HepG2 (cell line): Measurements from ENCODE around the gene CISD1. TPM values are rescaled to one million over a fixed set of nuclear protein-coding genes. Genes with fewer than 3 reads are reported as not detected.

Experiments used
- ATAC-seq: fragments of 200-7000 bp; cut with Tn5 transposase; 3 replicates; pipeline ENCODE4 v1.9.1; 2020; ENCODE audit warnings: mild to moderate bottlenecking, moderate library complexity
- BruUV-seq: library from RNA; stranded (reverse); fragments of 400-500 nt; replicated peaks from 2 replicates; lab custom pipeline; 2021; lab: Mats Ljungman, UMichigan
- CTCF ChIA-PET: fragments of 300-600 bp; formaldehyde crosslinking; extraction: SDS; loops from one replicate; lab custom pipeline; 2021; ENCODE audit warnings: low total read pairs, inconsistent platforms, low intra/inter-chr PET ratio; lab: Yijun Ruan, JAX
- POLR2A ChIA-PET: fragments of 350-600 bp; sonication (Branson Sonifier 250); formaldehyde crosslinking; loops from one replicate; lab custom pipeline; 2020; ENCODE audit warnings: antibody characterized with exemption, inconsistent platforms; lab: Yijun Ruan, JAX
- DNase-seq: peaks from one replicate; pipeline ENCODE4 v3.0.0-alpha.2; 2015; ENCODE audit warnings: low spot score
- FAIRE-seq: peaks from 3 replicates; lab custom pipeline; 2011; peaks lifted over from hg19 to GRCh38; lab: Jason Lieb, UNC
- H2AFZ ChIP-seq: one replicate; pipeline ENCODE4 v1.6.1; 2011; ENCODE audit warnings: low read length, inconsistent platforms
- H3K27ac ChIP-seq: fragments of 300-600 bp; 3 replicates; pipeline ENCODE4 v1.8.0; 2011; ENCODE audit warnings: mixed run types, mild to moderate bottlenecking, mixed read lengths, low read length, inconsistent platforms; ENCODE audit not compliant: insufficient read depth; ENCODE audit errors: extremely low read length
- H3K27me3 ChIP-seq, 2 experiments: fragments of 200-600 bp in 1 of 2; 2 replicates in 1 of 2; 3 replicates in 1 of 2; pipeline versions ENCODE4 v1.6.0 to v1.8.0; 2011; ENCODE audit warnings: low read length in 2 of 2, mild to moderate bottlenecking in 2 of 2, moderate library complexity in 2 of 2, inconsistent platforms in 1 of 2; ENCODE audit not compliant: insufficient read depth in 2 of 2, control insufficient read depth in 1 of 2
- H3K36me3 ChIP-seq, 2 experiments: fragments of 200-600 bp in 1 of 2; replicated peaks in 1 of 2; 2 replicates in 1 of 2; 3 replicates in 1 of 2; pipeline versions ENCODE4 v1.5.1 to v1.8.0; 2011; ENCODE audit warnings: low read length in 2 of 2, inconsistent platforms in 1 of 2; ENCODE audit not compliant: insufficient read depth in 2 of 2, control insufficient read depth in 1 of 2
- H3K4me1 ChIP-seq: 2 replicates; pipeline ENCODE4 v1.5.1; 2012; ENCODE audit warnings: low read length, inconsistent platforms; ENCODE audit not compliant: insufficient read depth
- H3K4me2 ChIP-seq: 2 replicates; pipeline ENCODE4 v1.6.0; 2011; ENCODE audit warnings: low read depth, low read length, inconsistent platforms
- H3K4me3 ChIP-seq, 3 experiments: fragments of 200-600 bp in 1 of 3; sonication (generic), shearing (Covaris generic) in 1 of 3; replicated peaks in 1 of 3; 2 replicates each; pipeline ENCODE4 v1.5.1; 2011 to 2016; ENCODE audit warnings: low read length in 3 of 3, inconsistent platforms in 2 of 3, low read depth in 2 of 3, mild to moderate bottlenecking in 2 of 3, control low read depth in 1 of 3, mixed read lengths in 1 of 3; ENCODE audit not compliant: insufficient read depth in 1 of 3
- H3K79me2 ChIP-seq: one replicate; pipeline ENCODE4 v1.6.1; 2011; ENCODE audit warnings: low read length, inconsistent platforms; ENCODE audit not compliant: insufficient read depth
- H3K9ac ChIP-seq: 2 replicates; pipeline ENCODE4 v1.6.0; 2011; ENCODE audit warnings: mild to moderate bottlenecking, low read depth, low read length, inconsistent platforms; ENCODE audit not compliant: insufficient read depth
- H3K9me3 ChIP-seq: 2 replicates; pipeline ENCODE4 v1.5.1; 2012; ENCODE audit warnings: mild to moderate bottlenecking, low read length
- H4K20me1 ChIP-seq: 2 replicates; pipeline ENCODE4 v1.6.0; 2011; ENCODE audit warnings: inconsistent platforms, mild to moderate bottlenecking, low read length, moderate library complexity; ENCODE audit not compliant: insufficient read depth
- AGO1 ChIP-seq: fragments of 200-400 bp; formaldehyde crosslinking; IDR thresholded peaks from 2 replicates; pipeline ENCODE4 v1.6.1; 2017; ENCODE audit warnings: mild to moderate bottlenecking, low read depth, low read length, moderate library complexity; ENCODE audit not compliant: poor library complexity, severe bottlenecking
- ARNTL ChIP-seq: sonication (generic); formaldehyde crosslinking; IDR thresholded peaks from 2 replicates; pipeline ENCODE4 v1.4.0; 2020; ENCODE audit warnings: mild to moderate bottlenecking, missing genetic modification reagents
- ATF1 ChIP-seq: IDR thresholded peaks from 2 replicates; pipeline ENCODE4 v1.6.1; 2016; ENCODE audit warnings: mild to moderate bottlenecking, control low read depth
- ETS1 ChIP-seq: sonication (generic); formaldehyde crosslinking; IDR thresholded peaks from 2 replicates; pipeline ENCODE4 v1.4.0; 2020; ENCODE audit warnings: missing genetic modification reagents
- MYPOP ChIP-seq: sonication (generic); formaldehyde crosslinking; IDR thresholded peaks from 2 replicates; pipeline ENCODE4 v1.8.1; 2023; ENCODE audit warnings: mild to moderate bottlenecking, moderate library complexity, missing genetic modification reagents
- PPARG ChIP-seq: conservative IDR thresholded peaks from 2 replicates; pipeline ENCODE4 v1.6.1; 2016; ENCODE audit warnings: missing biosample characterization, missing genetic modification reagents
- PRMT3 ChIP-seq: sonication (generic); formaldehyde crosslinking; IDR thresholded peaks from 2 replicates; pipeline ENCODE4 v1.8.1; 2022; ENCODE audit warnings: low read depth, mild to moderate bottlenecking, moderate library complexity, missing genetic modification reagents, borderline replicate concordance
- TBX2 ChIP-seq: sonication (generic); formaldehyde crosslinking; IDR thresholded peaks from 2 replicates; pipeline ENCODE4 v1.5.0; 2020; ENCODE audit warnings: missing genetic modification reagents, mild to moderate bottlenecking, borderline replicate concordance
- THYN1 ChIP-seq: sonication (generic); formaldehyde crosslinking; IDR thresholded peaks from 2 replicates; pipeline ENCODE4 v1.8.1; 2023; ENCODE audit warnings: low read depth, mild to moderate bottlenecking, moderate library complexity, missing genetic modification reagents, borderline replicate concordance
- ZC3H13 ChIP-seq: sonication (generic); formaldehyde crosslinking; IDR thresholded peaks from 2 replicates; pipeline ENCODE4 v1.8.1; 2023; ENCODE audit warnings: mild to moderate bottlenecking, missing genetic modification reagents, moderate library complexity
- ZMAT3 ChIP-seq: sonication (generic); formaldehyde crosslinking; conservative IDR thresholded peaks from 2 replicates; pipeline ENCODE4 v1.7.0; 2021; ENCODE audit warnings: missing genetic modification reagents
- ZNF251 ChIP-seq: sonication (generic); formaldehyde crosslinking; IDR thresholded peaks from 2 replicates; pipeline ENCODE4 v1.9.0; 2021; ENCODE audit warnings: mild to moderate bottlenecking, missing genetic modification reagents
- ZNF496 ChIP-seq: sonication (generic); formaldehyde crosslinking; IDR thresholded peaks from 2 replicates; pipeline ENCODE4 v1.8.1; 2023; ENCODE audit warnings: mild to moderate bottlenecking, moderate library complexity, missing genetic modification reagents; ENCODE audit not compliant: insufficient replicate concordance
- ZNF672 ChIP-seq: sonication (generic); formaldehyde crosslinking; IDR thresholded peaks from 2 replicates; pipeline ENCODE4 v1.8.1; 2022; ENCODE audit warnings: missing genetic modification reagents
- WGBS: methylation state at CpG from one replicate; pipeline ENCODE4 v1.1.6; 2017; ENCODE audit warnings: low lambda C conversion rate; 5-methylcytosine and 5-hydroxymethylcytosine counted together
- in situ Hi-C: cut with HindIII; loops from 2 replicates; pipeline ENCODE4 v1.10.0; 2017; ENCODE audit warnings: low pct_unique_long_range_greater_than_20kb; ENCODE audit not compliant: extremely low pct_ligation_motif_present
- intact Hi-C: fragments of 100-400 bp; cut with micrococcal nuclease; formaldehyde crosslinking; loops from one replicate; pipeline ENCODE4 v1.10.0; 2022; ENCODE audit not compliant: unreplicated experiment
- polyA plus RNA-seq, 8 experiments: library from polyadenylated mRNA; depleted of rRNA in 3 of 8; stranded (reverse) in 7 of 8; unstranded in 1 of 8; fragments of >200 nt; fragmentation: Illumina TruSeq in 4 of 8; extraction: Trizol in 4 of 8; gene quantifications; 2 replicates each; pipeline versions ENCODE4 v1.2.1 to v1.2.3, GENCODE V29; 2011 to 2016; ENCODE audit warnings: low read depth in 4 of 8, missing spikeins in 1 of 8, mixed read lengths in 1 of 8; ENCODE audit not compliant: insufficient read depth in 1 of 8
- total RNA-seq, 5 experiments: library from RNA; depleted of rRNA; stranded (reverse); fragments of >200 nt; fragmentation: Illumina TruSeq; extraction: Trizol; gene quantifications; 2 replicates each; pipeline ENCODE4 v1.2.3, GENCODE V29; 2016; ENCODE audit warnings: low read depth in 1 of 5
- TF ChIP-seq, protein P1 (sequence below): sonication (generic); formaldehyde crosslinking; IDR thresholded peaks from 2 replicates; pipeline ENCODE4 v1.4.0; 2020; ENCODE audit warnings: mild to moderate bottlenecking, missing genetic modification reagents

The CISD1 gene
- total and polyA plus RNA-seq, 2 of the 13 experiments (the other 11 are each of a cell fraction or from before 2014, with no cell fraction given), result 63.4 to 78.9 TPM

DNA sequence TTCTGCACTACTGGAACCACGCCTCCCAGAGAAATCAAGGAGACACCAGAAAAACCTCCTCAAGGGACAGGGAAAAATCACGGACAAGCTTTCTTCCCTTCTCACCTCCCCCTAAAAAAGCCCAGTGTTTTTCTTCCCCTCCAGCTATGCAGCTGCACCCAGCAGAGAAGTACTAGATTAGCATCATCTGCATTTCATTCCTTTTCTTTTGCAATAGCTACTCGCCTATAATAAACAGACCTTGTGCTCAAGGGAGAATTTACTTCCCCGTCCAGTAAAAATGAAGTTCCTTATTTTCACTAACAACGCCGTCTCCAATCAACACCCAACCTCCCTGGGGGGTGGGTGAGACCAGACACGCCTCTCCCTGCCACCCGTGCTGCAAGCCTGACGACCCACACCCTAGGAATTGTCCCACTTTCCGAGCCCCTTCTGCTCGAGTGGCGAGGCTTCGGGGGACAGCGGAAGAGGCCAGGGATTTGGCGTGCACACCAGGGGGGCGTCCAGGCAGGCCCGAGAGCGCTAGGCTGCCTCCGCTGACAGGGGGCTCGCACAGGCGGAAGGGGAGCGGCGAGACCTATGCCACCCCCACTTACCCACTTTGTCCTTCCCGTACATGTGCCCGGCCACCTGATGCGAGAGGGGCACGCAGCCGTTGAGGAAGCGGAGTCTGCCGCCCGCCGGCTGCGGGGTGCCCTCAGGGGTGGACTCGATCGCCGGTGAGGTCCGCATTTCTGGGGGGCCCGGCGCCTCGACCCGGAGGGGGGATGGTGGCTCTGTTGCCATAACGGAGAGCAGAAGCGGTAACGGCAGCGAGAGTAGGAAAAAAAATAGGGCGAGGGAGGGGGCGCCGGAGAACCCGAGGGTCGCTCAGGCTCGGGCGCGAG is 1.9 kb upstream of the CISD1 start:
- H3K36me3 ChIP-seq, result 0 out of 5 replicates have a peak, but pooled peaks cover 0 to 2% of the 10 kb centered on the region in 2 experiments
- peaks cover 73% of the 10 kb centered on the region for H3K79me2 ChIP-seq
- H3K4me1 ChIP-seq, result peaks cover 42% of the 10 kb centered on the region
- H3K27ac ChIP-seq, result peak overlapping the region; percentile 92
- peak overlapping the region; percentile 89 for H3K9ac ChIP-seq
- H4K20me1 ChIP-seq, result peaks cover 8% of the 10 kb centered on the region; the same call in 1 of the 2 replicates
- BruUV-seq, result no TSS peak
- intact Hi-C loops, result loop anchor here (5.0 kb wide), 1 partner anchor 50 kb away; no protein-coding TSS in a partner anchor
- H3K4me3 ChIP-seq, result peak overlapping the region; percentile 74 to 88 (median 83)
- DNase-seq (peak; percentile 20), FAIRE-seq (no peak), ATAC-seq (peak; percentile 12)
- no peak overlapping the region for H2AFZ ChIP-seq
- ChIA-PET CTCF (no interaction called here), POLR2A (interaction anchor here (3.9 kb wide), 1 partner anchor 29 kb away, joined by 33 read pairs; no protein-coding TSS in a partner anchor)
- H3K27me3 ChIP-seq, result no peaks in the 10 kb centered on the region; a peak in 1 of 5 replicates
- in situ Hi-C loops, result no loop called here
- 0% methylated on average over 17 of the region's 53 CpGs for WGBS
- H3K4me2 ChIP-seq, result peak overlapping the region; percentile 78
- no peaks in the 10 kb centered on the region for H3K9me3 ChIP-seq
- no peak; the same call in 1 of the 2 replicates for TF ChIP-seq ZNF672 (CRISPR knock-in tag)
- TF ChIP-seq, protein P1, sequence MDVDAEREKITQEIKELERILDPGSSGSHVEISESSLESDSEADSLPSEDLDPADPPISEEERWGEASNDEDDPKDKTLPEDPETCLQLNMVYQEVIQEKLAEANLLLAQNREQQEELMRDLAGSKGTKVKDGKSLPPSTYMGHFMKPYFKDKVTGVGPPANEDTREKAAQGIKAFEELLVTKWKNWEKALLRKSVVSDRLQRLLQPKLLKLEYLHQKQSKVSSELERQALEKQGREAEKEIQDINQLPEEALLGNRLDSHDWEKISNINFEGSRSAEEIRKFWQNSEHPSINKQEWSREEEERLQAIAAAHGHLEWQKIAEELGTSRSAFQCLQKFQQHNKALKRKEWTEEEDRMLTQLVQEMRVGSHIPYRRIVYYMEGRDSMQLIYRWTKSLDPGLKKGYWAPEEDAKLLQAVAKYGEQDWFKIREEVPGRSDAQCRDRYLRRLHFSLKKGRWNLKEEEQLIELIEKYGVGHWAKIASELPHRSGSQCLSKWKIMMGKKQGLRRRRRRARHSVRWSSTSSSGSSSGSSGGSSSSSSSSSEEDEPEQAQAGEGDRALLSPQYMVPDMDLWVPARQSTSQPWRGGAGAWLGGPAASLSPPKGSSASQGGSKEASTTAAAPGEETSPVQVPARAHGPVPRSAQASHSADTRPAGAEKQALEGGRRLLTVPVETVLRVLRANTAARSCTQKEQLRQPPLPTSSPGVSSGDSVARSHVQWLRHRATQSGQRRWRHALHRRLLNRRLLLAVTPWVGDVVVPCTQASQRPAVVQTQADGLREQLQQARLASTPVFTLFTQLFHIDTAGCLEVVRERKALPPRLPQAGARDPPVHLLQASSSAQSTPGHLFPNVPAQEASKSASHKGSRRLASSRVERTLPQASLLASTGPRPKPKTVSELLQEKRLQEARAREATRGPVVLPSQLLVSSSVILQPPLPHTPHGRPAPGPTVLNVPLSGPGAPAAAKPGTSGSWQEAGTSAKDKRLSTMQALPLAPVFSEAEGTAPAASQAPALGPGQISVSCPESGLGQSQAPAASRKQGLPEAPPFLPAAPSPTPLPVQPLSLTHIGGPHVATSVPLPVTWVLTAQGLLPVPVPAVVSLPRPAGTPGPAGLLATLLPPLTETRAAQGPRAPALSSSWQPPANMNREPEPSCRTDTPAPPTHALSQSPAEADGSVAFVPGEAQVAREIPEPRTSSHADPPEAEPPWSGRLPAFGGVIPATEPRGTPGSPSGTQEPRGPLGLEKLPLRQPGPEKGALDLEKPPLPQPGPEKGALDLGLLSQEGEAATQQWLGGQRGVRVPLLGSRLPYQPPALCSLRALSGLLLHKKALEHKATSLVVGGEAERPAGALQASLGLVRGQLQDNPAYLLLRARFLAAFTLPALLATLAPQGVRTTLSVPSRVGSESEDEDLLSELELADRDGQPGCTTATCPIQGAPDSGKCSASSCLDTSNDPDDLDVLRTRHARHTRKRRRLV (CRISPR knock-in tag), result no peak
- no peak for TF ChIP-seq ZMAT3 (CRISPR knock-in tag)
- no peak for TF ChIP-seq ZNF496
- no peak for TF ChIP-seq ZNF251 (CRISPR knock-in tag)
- TF ChIP-seq ZC3H13 (CRISPR knock-in tag), result no peak; the same call in 1 of the 2 replicates
- TF ChIP-seq MYPOP (CRISPR knock-in tag), result 0 out of 2 replicates have a peak, but pooled peaks have one; percentile 34
- TF ChIP-seq PPARG (CRISPR knock-in tag), result no peak
- no peak for TF ChIP-seq TBX2 (CRISPR knock-in tag)
- TF ChIP-seq ATF1 (CRISPR knock-in tag), result no peak
- TF ChIP-seq PRMT3 (CRISPR knock-in tag), result no peak
- no peak for TF ChIP-seq ETS1 (CRISPR knock-in tag)
- TF ChIP-seq THYN1 (CRISPR knock-in tag), result no peak
- no peak for TF ChIP-seq AGO1
- peak; percentile 68; the same call in 1 of the 2 replicates for TF ChIP-seq ARNTL (CRISPR knock-in tag)
